Left lung (tissue), 10 donors: ENCODE data around the gene GOLGA6A. TPM values are rescaled to one million over a fixed set of nuclear protein-coding genes. Genes with fewer than 3 reads are reported as not detected.
"Not testable (repeated sequence)": the region's sequence is repeated elsewhere in the genome, so short reads cannot be mapped to it uniquely, and the experiment has no call there.

ENCODE experiments used
- ATAC-seq: fragments of 200-7000 bp; cut with Tn5 transposase; one replicate; pipeline ENCODE4 v1.9.1; 2020; ENCODE audit warnings: moderate library complexity
- DNase-seq, 4 donors: peaks; one replicate each; pipeline ENCODE4 v3.0.0-alpha.2; 2013 to 2020
- H3K27ac ChIP-seq, 2 donors: fragments of 200-600 bp; sonication (generic) in 1 of 2; one replicate each; pipeline versions ENCODE4 v1.5.0 to v1.8.0; 2020 to 2021
- H3K27me3 ChIP-seq, 2 donors: fragments of 200-600 bp; sonication (generic) in 1 of 2; one replicate each; pipeline versions ENCODE4 v1.5.0 to v1.8.0; 2020 to 2021
- H3K36me3 ChIP-seq, 2 donors: fragments of 200-600 bp; sonication (generic) in 1 of 2; one replicate each; pipeline versions ENCODE4 v1.5.0 to v1.8.0; 2020 to 2021
- H3K4me1 ChIP-seq, 2 donors: fragments of 200-600 bp; one replicate each; pipeline ENCODE4 v1.8.0; 2021
- H3K4me3 ChIP-seq, 2 donors: fragments of 200-600 bp; sonication (generic) in 1 of 2; one replicate each; pipeline versions ENCODE4 v1.5.0 to v1.8.0; 2020 to 2021; ENCODE audit warnings: mild to moderate bottlenecking in 1 of 2
- H3K9me3 ChIP-seq, 2 donors: fragments of 200-600 bp; sonication (generic) in 1 of 2; one replicate each; pipeline versions ENCODE4 v1.5.0 to v1.8.0; 2020 to 2021
- intact Hi-C, 2 donors: fragments of 100-400 bp; cut with DNase I; formaldehyde crosslinking; loops; one replicate each; pipeline versions ENCODE4 v1.11.2 to v1.14.2; 2022
- polyA plus RNA-seq, 6 donors: library from polyadenylated mRNA; unstranded; fragments of 120-200 nt; gene quantifications; one replicate each; pipeline ENCODE4 v1.2.1, GENCODE V29; 2013; ENCODE audit not compliant: insufficient read length in 6 of 6
- total RNA-seq, 2 donors: library from RNA; stranded (reverse); fragmentation: NEBNext Ultra II Directional; extraction: Animal tissue kit (Norgen Biotek cat#: 25700); gene quantifications; one replicate each; pipeline ENCODE4 v1.2.1, GENCODE V29; 2021
- TF ChIP-seq, protein P1 (sequence below), 2 donors: fragments of 200-600 bp; sonication (generic) in 1 of 2; IDR thresholded peaks; one replicate each; pipeline versions ENCODE4 v1.5.0 to v1.8.0; 2021; ENCODE audit warnings: antibody characterized with exemption in 2 of 2
- donor health status: DM: no; HTN: yes; CAD: no.
- donor health status: DM: no; HTN: no; CAD: no.

GOLGA6A gene
- total and polyA plus RNA-seq, 8 donors, result 0.06 to 0.56 (median 0.32) TPM; not detected in 2

- intact Hi-C loops, ATAC-seq, H3K27me3 ChIP-seq, H3K36me3 ChIP-seq, H3K27ac ChIP-seq, H3K9me3 ChIP-seq, DNase-seq, H3K4me1 ChIP-seq, H3K4me3 ChIP-seq: not testable (repeated sequence)
Observed at GRCh38 chr15:74095610-74096009, 13.3 kb upstream of the GOLGA6A start.

- H3K4me1 ChIP-seq, DNase-seq, H3K36me3 ChIP-seq, H3K4me3 ChIP-seq, H3K27me3 ChIP-seq, intact Hi-C loops, H3K9me3 ChIP-seq, ATAC-seq, H3K27ac ChIP-seq: not testable (repeated sequence)
Observed at GRCh38 chr15:74094567-74094966, 12.2 kb upstream of the GOLGA6A start.

DNA sequence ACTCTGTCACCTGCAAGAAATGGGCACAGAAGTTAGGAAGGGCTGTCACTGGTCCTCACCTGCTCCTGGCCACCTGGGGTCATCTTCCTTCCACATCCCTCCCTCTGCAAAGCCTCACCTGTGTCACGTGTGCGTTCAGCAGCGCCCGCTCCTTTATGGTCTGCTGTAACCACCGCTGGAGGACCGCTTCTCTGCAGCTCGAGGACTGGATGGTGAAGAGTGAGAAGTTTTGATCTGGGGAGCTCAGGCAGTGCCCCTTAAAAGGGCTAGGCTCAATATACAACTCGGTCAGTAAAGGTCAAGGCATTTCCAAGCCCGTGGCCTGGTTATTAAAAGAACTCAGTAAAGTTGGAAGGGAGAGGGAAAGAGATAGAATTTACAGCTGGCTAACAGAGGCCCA, 6.6 kb downstream of the GOLGA6A start:
- H3K9me3 ChIP-seq, DNase-seq, H3K4me3 ChIP-seq, ATAC-seq, H3K27ac ChIP-seq, H3K4me1 ChIP-seq, intact Hi-C loops, H3K36me3 ChIP-seq, H3K27me3 ChIP-seq: not testable (repeated sequence)

- intact Hi-C loops, H3K4me1 ChIP-seq, H3K4me3 ChIP-seq, ATAC-seq, H3K27ac ChIP-seq, H3K9me3 ChIP-seq, H3K36me3 ChIP-seq, H3K27me3 ChIP-seq: not testable (repeated sequence)
- peak in 1 of 4 donors; percentile 80 for DNase-seq
- TF ChIP-seq, protein P1, sequence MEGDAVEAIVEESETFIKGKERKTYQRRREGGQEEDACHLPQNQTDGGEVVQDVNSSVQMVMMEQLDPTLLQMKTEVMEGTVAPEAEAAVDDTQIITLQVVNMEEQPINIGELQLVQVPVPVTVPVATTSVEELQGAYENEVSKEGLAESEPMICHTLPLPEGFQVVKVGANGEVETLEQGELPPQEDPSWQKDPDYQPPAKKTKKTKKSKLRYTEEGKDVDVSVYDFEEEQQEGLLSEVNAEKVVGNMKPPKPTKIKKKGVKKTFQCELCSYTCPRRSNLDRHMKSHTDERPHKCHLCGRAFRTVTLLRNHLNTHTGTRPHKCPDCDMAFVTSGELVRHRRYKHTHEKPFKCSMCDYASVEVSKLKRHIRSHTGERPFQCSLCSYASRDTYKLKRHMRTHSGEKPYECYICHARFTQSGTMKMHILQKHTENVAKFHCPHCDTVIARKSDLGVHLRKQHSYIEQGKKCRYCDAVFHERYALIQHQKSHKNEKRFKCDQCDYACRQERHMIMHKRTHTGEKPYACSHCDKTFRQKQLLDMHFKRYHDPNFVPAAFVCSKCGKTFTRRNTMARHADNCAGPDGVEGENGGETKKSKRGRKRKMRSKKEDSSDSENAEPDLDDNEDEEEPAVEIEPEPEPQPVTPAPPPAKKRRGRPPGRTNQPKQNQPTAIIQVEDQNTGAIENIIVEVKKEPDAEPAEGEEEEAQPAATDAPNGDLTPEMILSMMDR (IDR thresholded peaks at IDR 0.05), result peak in 1 of 2 donors; percentile 21
Observed at GRCh38 chr15:74072614-74073337, 9.6 kb downstream of the GOLGA6A start.

- H3K27me3 ChIP-seq, H3K27ac ChIP-seq, DNase-seq, ATAC-seq, H3K4me3 ChIP-seq, intact Hi-C loops, H3K36me3 ChIP-seq, H3K4me1 ChIP-seq, H3K9me3 ChIP-seq: not testable (repeated sequence)
Observed at GRCh38 chr15:74072132-74072531, 10.2 kb downstream of the GOLGA6A start.

DNA sequence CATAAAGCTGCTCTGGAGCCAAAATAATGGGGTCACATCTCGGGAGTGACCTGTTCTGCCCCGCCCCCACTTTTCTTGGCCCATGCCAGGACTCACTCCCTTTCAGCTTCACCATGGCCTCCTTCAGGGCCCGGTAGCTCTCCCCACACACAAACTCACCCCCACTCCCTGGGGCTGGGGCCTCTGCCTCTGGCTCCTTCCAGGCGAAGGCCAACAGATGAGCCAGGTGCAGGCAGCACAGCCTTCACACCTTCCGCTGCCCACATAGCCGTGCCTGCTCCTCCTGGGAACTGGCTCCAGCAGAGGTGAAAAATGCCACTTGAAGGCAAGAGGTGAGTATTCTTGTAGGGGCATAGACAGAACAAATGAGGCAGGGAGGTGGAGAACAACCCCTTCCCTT, 10.7 kb downstream of the GOLGA6A start:
- H3K4me3 ChIP-seq, H3K9me3 ChIP-seq, H3K27me3 ChIP-seq, intact Hi-C loops, H3K4me1 ChIP-seq, H3K36me3 ChIP-seq, H3K27ac ChIP-seq, ATAC-seq: not testable (repeated sequence)
- peak in 1 of 4 donors; percentile 75 for DNase-seq

GRCh38 chr15:74065684-74066411, 16.5 kb downstream of the GOLGA6A start:
- H3K27ac ChIP-seq, H3K36me3 ChIP-seq, H3K4me1 ChIP-seq, H3K4me3 ChIP-seq, H3K27me3 ChIP-seq, intact Hi-C loops, H3K9me3 ChIP-seq: not testable (repeated sequence)
- ATAC-seq (peak; percentile 100), DNase-seq (peak in 1 of 4 donors; percentile 88)
- TF ChIP-seq, protein P1 (IDR thresholded peaks at IDR 0.05), result peak; percentile 43 to 62

DNA sequence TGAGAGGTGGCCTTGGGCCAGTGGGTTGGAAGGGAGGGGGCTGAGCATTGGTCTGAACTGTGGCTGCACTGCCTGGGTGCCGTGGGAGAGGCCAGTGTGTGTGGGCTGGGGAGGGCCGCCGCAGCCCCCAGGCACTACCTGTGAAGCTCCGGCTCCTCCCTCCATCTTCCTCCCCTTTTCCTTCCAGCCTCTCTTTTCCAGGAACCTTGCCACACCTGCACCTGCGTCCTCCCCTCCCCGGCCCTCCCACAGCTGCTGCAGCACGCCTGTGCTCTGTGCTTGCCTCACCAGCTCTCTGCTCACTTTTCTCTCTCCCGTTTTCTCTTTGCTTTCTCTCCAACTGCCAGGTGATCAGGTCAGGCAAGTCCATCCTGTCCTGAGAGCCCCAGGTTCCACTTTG, 17.5 kb downstream of the GOLGA6A start:
- H3K9me3 ChIP-seq, H3K27me3 ChIP-seq, ATAC-seq, H3K27ac ChIP-seq, H3K4me3 ChIP-seq, H3K36me3 ChIP-seq, H3K4me1 ChIP-seq, intact Hi-C loops: not testable (repeated sequence)
- peak in 1 of 4 donors; percentile 23 for DNase-seq

- peak in 1 of 4 donors; percentile 45 for DNase-seq
- H3K36me3 ChIP-seq, H3K27me3 ChIP-seq, H3K27ac ChIP-seq, intact Hi-C loops, H3K4me1 ChIP-seq, ATAC-seq, H3K9me3 ChIP-seq, H3K4me3 ChIP-seq: not testable (repeated sequence)
Observed at GRCh38 chr15:74064183-74064582, 18.2 kb downstream of the GOLGA6A start.

DNA sequence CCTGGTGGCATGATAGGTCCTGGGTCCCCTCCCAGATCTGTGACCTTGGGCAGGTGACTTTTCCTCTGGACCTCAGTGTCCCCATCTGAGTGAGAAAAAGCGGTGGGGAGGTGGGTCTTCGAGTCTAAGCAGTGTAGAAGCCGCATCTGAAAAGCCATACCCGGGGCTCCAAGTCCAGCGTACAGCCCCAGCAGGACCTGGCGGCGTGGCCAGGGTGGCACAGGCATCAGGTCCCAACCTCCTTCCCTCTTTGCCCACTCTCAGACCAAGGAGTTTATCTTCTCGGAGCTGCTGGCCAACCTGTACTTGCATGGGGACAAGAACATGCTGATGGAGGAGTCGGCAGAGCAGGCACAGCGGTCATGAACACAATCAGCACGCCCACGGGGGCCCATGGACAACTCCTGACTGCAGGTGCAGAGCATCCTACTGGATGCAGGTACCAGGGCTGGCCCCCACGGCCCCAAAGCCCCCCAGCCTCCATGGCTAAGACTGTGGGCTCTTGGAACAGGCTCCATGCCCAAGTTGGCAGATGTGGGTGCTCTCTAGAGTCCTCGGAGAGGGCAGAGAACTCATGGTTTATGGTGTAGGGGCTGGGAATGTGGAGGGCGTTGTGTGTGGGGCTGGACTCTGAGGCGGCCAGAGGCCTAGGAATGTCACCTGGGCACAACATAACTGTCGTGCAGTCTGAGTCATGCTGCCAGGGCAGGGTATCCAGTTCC, 18.8 kb downstream of the GOLGA6A start:
- intact Hi-C loops, H3K36me3 ChIP-seq, H3K27ac ChIP-seq, H3K4me1 ChIP-seq, H3K27me3 ChIP-seq, H3K4me3 ChIP-seq, H3K9me3 ChIP-seq, ATAC-seq: not testable (repeated sequence)
- peak in 1 of 4 donors; percentile 45 for DNase-seq
